OCI-LY7 (cell line): Measurements from ENCODE around the gene BDH1.

Source experiments
- CTCF ChIP-seq: fragments of 200-600 bp; sonication (generic); conservative IDR thresholded peaks from 2 replicates; pipeline ENCODE4 v1.5.1; 2014; ENCODE audit warnings: mild to moderate bottlenecking, antibody characterized with exemption, low read length, moderate library complexity, mixed read lengths
- EZH2phosphoT487 ChIP-seq: fragments of 200-600 bp; sonication (generic); IDR thresholded peaks from 2 replicates; pipeline ENCODE4 v1.6.1; 2018; ENCODE audit warnings: low read depth, borderline replicate concordance, mild to moderate bottlenecking, mixed run types, antibody characterized with exemption, low read length, moderate library complexity, mixed read lengths

GRCh38 chr3:197545101-197545500 lies 10.7 kb downstream of the BDH1 start:
- TF ChIP-seq CTCF: no peak
- no peak for TF ChIP-seq EZH2phosphoT487
